HepG2 (cell line): ENCODE data around the gene SUPT6H. TPM values are rescaled to one million over a fixed set of nuclear protein-coding genes. Genes with fewer than 3 reads are reported as not detected.

Source experiments
- ARHGAP35 ChIP-seq: sonication (generic); formaldehyde crosslinking; IDR thresholded peaks from 2 replicates; pipeline ENCODE4 v1.9.0; 2022; ENCODE audit warnings: mild to moderate bottlenecking, inconsistent platforms, moderate library complexity, missing genetic modification reagents, borderline replicate concordance
- GABPB1 ChIP-seq: IDR thresholded peaks from 2 replicates; pipeline ENCODE4 v1.6.1; 2016; ENCODE audit warnings: mild to moderate bottlenecking, missing genetic modification reagents, moderate library complexity, missing compliant biosample characterization
- JUN ChIP-seq: sonication (generic); formaldehyde crosslinking; IDR thresholded peaks from 2 replicates; pipeline ENCODE4 v1.4.0; 2020; ENCODE audit warnings: mild to moderate bottlenecking, missing genetic modification reagents
- KDM4B ChIP-seq: sonication (generic); formaldehyde crosslinking; IDR thresholded peaks from 2 replicates; pipeline ENCODE4 v1.4.0; 2020; ENCODE audit warnings: missing genetic modification reagents
- NCOA1 ChIP-seq: sonication (generic); formaldehyde crosslinking; IDR thresholded peaks from 2 replicates; pipeline ENCODE4 v1.9.0; 2021; ENCODE audit warnings: missing genetic modification reagents
- NFKBIZ ChIP-seq: IDR thresholded peaks from 2 replicates; pipeline ENCODE4 v1.6.1; 2018; ENCODE audit warnings: missing genetic modification reagents, missing compliant biosample characterization
- PAF1 ChIP-seq: IDR thresholded peaks from 2 replicates; pipeline ENCODE4 v1.6.1; 2016; ENCODE audit warnings: missing genetic modification reagents, missing compliant biosample characterization
- RFX1 ChIP-seq: fragments of 450-650 bp; IDR thresholded peaks from 2 replicates; pipeline ENCODE4 v1.6.1; 2017
- SALL1 ChIP-seq: sonication (generic); formaldehyde crosslinking; IDR thresholded peaks from 2 replicates; pipeline ENCODE4 v1.8.0; 2022; ENCODE audit warnings: mild to moderate bottlenecking, missing genetic modification reagents
- STAG1 ChIP-seq: sonication (generic); formaldehyde crosslinking; IDR thresholded peaks from 2 replicates; pipeline ENCODE4 v1.4.0; 2020; ENCODE audit warnings: missing genetic modification reagents
- U2AF2 ChIP-seq: fragments of 200-400 bp; formaldehyde crosslinking; IDR thresholded peaks from 2 replicates; pipeline ENCODE4 v1.6.1; 2017; ENCODE audit warnings: low read depth, mild to moderate bottlenecking, low read length
- ZNF430 ChIP-seq: sonication (generic); formaldehyde crosslinking; IDR thresholded peaks from 2 replicates; pipeline ENCODE4 v1.9.0; 2021; ENCODE audit warnings: mild to moderate bottlenecking, missing genetic modification reagents
- ZSCAN30 ChIP-seq: sonication (generic); formaldehyde crosslinking; IDR thresholded peaks from 2 replicates; pipeline ENCODE4 v1.5.0; 2020; ENCODE audit warnings: mild to moderate bottlenecking, missing genetic modification reagents
- polyA plus RNA-seq, 8 experiments: library from polyadenylated mRNA; depleted of rRNA in 3 of 8; stranded (reverse) in 7 of 8; unstranded in 1 of 8; fragments of >200 nt; fragmentation: Illumina TruSeq in 4 of 8; extraction: Trizol in 4 of 8; gene quantifications; 2 replicates each; pipeline versions ENCODE4 v1.2.1 to v1.2.3, GENCODE V29; 2011 to 2016; ENCODE audit warnings: low read depth in 4 of 8, missing spikeins in 1 of 8, mixed read lengths in 1 of 8; ENCODE audit not compliant: insufficient read depth in 1 of 8
- total RNA-seq, 5 experiments: library from RNA; depleted of rRNA; stranded (reverse); fragments of >200 nt; fragmentation: Illumina TruSeq; extraction: Trizol; gene quantifications; 2 replicates each; pipeline ENCODE4 v1.2.3, GENCODE V29; 2016; ENCODE audit warnings: low read depth in 1 of 5
- TF ChIP-seq, protein P1 (sequence below): sonication (generic); formaldehyde crosslinking; IDR thresholded peaks from 2 replicates; pipeline ENCODE4 v1.4.0; 2020; ENCODE audit warnings: missing genetic modification reagents, mild to moderate bottlenecking, borderline replicate concordance
- TF ChIP-seq, protein P2 (sequence below): sonication (generic); formaldehyde crosslinking; IDR thresholded peaks from 2 replicates; pipeline ENCODE4 v1.8.0; 2022; ENCODE audit warnings: low read depth, missing genetic modification reagents
- TF ChIP-seq, protein P3 (sequence below): sonication (generic); formaldehyde crosslinking; IDR thresholded peaks from 2 replicates; pipeline ENCODE4 v1.8.0; 2022; ENCODE audit warnings: mild to moderate bottlenecking, missing genetic modification reagents, moderate library complexity
- TF ChIP-seq, protein P4 (sequence below): sonication (generic); formaldehyde crosslinking; IDR thresholded peaks from 2 replicates; pipeline ENCODE4 v1.4.0; 2020; ENCODE audit warnings: missing genetic modification reagents, borderline replicate concordance
- TF ChIP-seq, protein P5 (sequence below): sonication (generic); formaldehyde crosslinking; IDR thresholded peaks from 2 replicates; pipeline ENCODE4 v1.8.1; 2023; ENCODE audit warnings: missing genetic modification reagents, inconsistent platforms, borderline replicate concordance

Gene SUPT6H
- total and polyA plus RNA-seq, 2 of the 13 experiments (the other 11 are each of a cell fraction or from before 2014, with no cell fraction given) = 32.7 to 39.9 TPM

DNA sequence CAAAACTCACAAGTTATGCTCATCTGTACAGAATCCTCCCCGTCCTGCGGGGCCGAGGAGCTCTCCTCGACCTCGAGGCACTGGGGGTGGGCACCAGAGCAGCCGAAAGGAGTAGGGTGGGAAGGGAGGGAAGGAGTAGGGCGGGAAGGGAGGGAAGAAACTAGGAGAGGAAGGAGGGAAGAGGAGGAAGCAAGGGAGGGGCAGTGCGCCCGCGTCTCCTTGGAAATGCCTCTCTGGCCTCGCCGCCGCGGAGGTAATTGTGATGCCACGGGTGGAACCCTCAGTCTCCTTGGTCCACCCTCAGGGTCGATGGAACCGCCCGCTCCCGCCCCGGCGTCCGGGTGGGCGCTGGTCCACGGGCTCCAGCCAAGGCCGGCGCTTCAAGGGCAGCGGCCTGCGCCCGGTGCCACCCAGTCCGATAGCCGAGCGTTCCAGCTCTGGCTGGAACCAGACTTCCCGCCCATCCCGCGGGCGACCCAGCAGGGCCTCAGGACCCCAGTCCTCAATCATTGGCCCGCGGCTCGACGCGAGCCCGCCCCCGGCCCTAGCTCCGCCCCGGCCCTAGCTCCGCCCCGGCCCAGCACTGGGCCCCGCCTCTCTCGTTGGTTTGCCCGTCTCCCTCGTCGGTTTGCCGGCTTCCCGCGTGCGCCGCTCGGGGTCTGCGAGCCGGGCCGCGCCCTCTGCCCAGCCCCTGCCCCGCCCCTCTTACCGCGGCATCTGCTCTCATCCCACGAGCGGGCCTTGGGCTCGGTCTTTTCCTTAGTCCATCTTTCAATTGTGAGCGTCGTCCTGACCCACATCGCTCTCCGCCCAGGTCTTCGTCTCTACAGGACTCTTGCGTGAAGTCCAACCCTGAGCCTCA lies 49.1 kb downstream of the SUPT6H start (continued):
- TF ChIP-seq, protein P1, sequence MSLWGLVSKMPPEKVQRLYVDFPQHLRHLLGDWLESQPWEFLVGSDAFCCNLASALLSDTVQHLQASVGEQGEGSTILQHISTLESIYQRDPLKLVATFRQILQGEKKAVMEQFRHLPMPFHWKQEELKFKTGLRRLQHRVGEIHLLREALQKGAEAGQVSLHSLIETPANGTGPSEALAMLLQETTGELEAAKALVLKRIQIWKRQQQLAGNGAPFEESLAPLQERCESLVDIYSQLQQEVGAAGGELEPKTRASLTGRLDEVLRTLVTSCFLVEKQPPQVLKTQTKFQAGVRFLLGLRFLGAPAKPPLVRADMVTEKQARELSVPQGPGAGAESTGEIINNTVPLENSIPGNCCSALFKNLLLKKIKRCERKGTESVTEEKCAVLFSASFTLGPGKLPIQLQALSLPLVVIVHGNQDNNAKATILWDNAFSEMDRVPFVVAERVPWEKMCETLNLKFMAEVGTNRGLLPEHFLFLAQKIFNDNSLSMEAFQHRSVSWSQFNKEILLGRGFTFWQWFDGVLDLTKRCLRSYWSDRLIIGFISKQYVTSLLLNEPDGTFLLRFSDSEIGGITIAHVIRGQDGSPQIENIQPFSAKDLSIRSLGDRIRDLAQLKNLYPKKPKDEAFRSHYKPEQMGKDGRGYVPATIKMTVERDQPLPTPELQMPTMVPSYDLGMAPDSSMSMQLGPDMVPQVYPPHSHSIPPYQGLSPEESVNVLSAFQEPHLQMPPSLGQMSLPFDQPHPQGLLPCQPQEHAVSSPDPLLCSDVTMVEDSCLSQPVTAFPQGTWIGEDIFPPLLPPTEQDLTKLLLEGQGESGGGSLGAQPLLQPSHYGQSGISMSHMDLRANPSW (CRISPR knock-in tag) = no peak
- TF ChIP-seq GABPB1 (CRISPR knock-in tag) = peak; percentile 80
- no peak for TF ChIP-seq STAG1
- no peak for TF ChIP-seq RFX1
- TF ChIP-seq U2AF2 = no peak
- no peak; the same call in 1 of the 2 replicates for TF ChIP-seq NFKBIZ (CRISPR knock-in tag)
- peak; percentile 30; the same call in 1 of the 2 replicates for TF ChIP-seq ZNF430 (CRISPR knock-in tag)
- TF ChIP-seq, protein P2, sequence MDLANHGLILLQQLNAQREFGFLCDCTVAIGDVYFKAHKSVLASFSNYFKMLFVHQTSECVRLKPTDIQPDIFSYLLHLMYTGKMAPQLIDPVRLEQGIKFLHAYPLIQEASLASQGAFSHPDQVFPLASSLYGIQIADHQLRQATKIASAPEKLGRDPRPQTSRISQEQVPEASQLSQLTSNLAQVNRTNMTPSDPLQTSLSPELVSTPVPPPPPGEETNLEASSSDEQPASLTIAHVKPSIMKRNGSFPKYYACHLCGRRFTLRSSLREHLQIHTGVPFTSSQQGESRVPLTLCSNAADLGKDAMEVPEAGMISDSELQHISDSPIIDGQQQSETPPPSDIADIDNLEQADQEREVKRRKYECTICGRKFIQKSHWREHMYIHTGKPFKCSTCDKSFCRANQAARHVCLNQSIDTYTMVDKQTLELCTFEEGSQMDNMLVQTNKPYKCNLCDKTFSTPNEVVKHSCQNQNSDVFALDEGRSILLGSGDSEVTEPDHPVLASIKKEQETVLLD (CRISPR knock-in tag) = no peak
- peak; percentile 56; the same call in 1 of the 2 replicates for TF ChIP-seq SALL1 (CRISPR knock-in tag)
- TF ChIP-seq NCOA1 (CRISPR knock-in tag) = no peak
- TF ChIP-seq, protein P3, sequence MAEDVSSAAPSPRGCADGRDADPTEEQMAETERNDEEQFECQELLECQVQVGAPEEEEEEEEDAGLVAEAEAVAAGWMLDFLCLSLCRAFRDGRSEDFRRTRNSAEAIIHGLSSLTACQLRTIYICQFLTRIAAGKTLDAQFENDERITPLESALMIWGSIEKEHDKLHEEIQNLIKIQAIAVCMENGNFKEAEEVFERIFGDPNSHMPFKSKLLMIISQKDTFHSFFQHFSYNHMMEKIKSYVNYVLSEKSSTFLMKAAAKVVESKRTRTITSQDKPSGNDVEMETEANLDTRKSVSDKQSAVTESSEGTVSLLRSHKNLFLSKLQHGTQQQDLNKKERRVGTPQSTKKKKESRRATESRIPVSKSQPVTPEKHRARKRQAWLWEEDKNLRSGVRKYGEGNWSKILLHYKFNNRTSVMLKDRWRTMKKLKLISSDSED = no peak
- no peak for TF ChIP-seq PAF1
- TF ChIP-seq ARHGAP35 (CRISPR knock-in tag) = peak; percentile 32; the same call in 1 of the 2 replicates
- TF ChIP-seq ZSCAN30 (CRISPR knock-in tag) = no peak
- no peak for TF ChIP-seq KDM4B
- no peak for TF ChIP-seq JUN (CRISPR knock-in tag)
- TF ChIP-seq, protein P4, sequence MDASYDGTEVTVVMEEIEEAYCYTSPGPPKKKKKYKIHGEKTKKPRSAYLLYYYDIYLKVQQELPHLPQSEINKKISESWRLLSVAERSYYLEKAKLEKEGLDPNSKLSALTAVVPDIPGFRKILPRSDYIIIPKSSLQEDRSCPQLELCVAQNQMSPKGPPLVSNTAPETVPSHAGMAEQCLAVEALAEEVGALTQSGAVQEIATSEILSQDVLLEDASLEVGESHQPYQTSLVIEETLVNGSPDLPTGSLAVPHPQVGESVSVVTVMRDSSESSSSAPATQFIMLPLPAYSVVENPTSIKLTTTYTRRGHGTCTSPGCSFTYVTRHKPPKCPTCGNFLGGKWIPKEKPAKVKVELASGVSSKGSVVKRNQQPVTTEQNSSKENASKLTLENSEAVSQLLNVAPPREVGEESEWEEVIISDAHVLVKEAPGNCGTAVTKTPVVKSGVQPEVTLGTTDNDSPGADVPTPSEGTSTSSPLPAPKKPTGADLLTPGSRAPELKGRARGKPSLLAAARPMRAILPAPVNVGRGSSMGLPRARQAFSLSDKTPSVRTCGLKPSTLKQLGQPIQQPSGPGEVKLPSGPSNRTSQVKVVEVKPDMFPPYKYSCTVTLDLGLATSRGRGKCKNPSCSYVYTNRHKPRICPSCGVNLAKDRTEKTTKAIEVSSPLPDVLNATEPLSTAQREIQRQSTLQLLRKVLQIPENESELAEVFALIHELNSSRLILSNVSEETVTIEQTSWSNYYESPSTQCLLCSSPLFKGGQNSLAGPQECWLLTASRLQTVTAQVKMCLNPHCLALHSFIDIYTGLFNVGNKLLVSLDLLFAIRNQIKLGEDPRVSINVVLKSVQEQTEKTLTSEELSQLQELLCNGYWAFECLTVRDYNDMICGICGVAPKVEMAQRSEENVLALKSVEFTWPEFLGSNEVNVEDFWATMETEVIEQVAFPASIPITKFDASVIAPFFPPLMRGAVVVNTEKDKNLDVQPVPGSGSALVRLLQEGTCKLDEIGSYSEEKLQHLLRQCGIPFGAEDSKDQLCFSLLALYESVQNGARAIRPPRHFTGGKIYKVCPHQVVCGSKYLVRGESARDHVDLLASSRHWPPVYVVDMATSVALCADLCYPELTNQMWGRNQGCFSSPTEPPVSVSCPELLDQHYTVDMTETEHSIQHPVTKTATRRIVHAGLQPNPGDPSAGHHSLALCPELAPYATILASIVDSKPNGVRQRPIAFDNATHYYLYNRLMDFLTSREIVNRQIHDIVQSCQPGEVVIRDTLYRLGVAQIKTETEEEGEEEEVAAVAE = no peak
- TF ChIP-seq, protein P5, sequence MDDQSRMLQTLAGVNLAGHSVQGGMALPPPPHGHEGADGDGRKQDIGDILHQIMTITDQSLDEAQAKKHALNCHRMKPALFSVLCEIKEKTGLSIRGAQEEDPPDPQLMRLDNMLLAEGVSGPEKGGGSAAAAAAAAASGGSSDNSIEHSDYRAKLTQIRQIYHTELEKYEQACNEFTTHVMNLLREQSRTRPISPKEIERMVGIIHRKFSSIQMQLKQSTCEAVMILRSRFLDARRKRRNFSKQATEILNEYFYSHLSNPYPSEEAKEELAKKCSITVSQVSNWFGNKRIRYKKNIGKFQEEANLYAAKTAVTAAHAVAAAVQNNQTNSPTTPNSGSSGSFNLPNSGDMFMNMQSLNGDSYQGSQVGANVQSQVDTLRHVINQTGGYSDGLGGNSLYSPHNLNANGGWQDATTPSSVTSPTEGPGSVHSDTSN (CRISPR knock-in tag) = 0 out of 2 replicates have a peak, but pooled peaks have one; percentile 26
